Activated T-cell treated with anti-CD3 and anti-CD28 coated beads, Interleukin-2, amount 50 U/mL, for 4 hours (primary cell): ENCODE data around the gene SLC26A5. TPM values are rescaled to one million over a fixed set of nuclear protein-coding genes. Genes with fewer than 3 reads are reported as not detected.
"Not testable (repeated sequence)": the region's sequence is repeated elsewhere in the genome, so short reads cannot be mapped to it uniquely, and the experiment has no call there.

ENCODE experiments used
- ATAC-seq, 2 donors: fragments of 200-7000 bp; cut with Tn5 transposase; one replicate each; pipeline ENCODE4 v1.10.0; 2021
- DNase-seq: peaks from one replicate; pipeline ENCODE4 v3.0.0-alpha.2; 2020
- H3K27me3 Mint-ChIP-seq: one replicate; pipeline ENCODE4 v1.8.0; 2021; ENCODE audit warnings: low read depth, mixed read lengths
- H3K36me3 Mint-ChIP-seq: one replicate; pipeline ENCODE4 v1.8.0; 2022; ENCODE audit warnings: mixed read lengths; ENCODE audit not compliant: insufficient read depth
- H3K4me1 Mint-ChIP-seq: one replicate; pipeline ENCODE4 v1.8.0; 2021; ENCODE audit warnings: low read depth, mixed read lengths
- H3K4me3 Mint-ChIP-seq: one replicate; pipeline ENCODE4 v1.8.0; 2021; ENCODE audit warnings: mild to moderate bottlenecking, moderate library complexity, mixed read lengths
- H3K9me3 Mint-ChIP-seq: one replicate; pipeline ENCODE4 v1.8.0; 2021; ENCODE audit warnings: mixed read lengths
- total RNA-seq, 3 donors: library from RNA; stranded (reverse); gene quantifications; one replicate each; pipeline ENCODE4 v1.2.1, GENCODE V29; 2021

The SLC26A5 gene
- total RNA-seq, 3 donors from 2014 or later: not detected

DNA sequence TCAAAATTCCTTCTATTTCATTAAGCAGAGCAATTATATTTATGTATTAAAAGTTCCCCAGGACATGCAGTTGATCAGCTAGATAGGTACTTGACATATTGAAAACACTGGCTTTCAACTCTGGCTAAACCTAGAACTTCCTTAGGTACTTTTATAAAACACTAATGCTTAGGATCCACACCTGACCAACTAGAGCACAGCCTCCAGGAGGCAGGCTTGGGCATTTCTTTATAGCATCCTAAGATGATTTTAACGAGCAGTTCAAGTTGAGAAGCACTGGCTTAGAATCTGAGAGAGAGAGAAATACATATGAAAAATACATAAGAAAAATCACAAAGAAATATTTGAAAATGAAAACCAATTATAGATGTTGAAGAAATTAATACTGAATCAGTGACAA is 20.8 kb downstream of the SLC26A5 start:
- no peak for ATAC-seq
- H3K36me3 Mint-ChIP-seq: no peaks in the 10 kb centered on the region
- H3K9me3 Mint-ChIP-seq: no peaks in the 10 kb centered on the region
- no peak for DNase-seq
- peaks cover 12% of the 10 kb centered on the region for H3K27me3 Mint-ChIP-seq
- no peaks in the 10 kb centered on the region for H3K4me1 Mint-ChIP-seq
- no peak overlapping the region for H3K4me3 Mint-ChIP-seq

DNA sequence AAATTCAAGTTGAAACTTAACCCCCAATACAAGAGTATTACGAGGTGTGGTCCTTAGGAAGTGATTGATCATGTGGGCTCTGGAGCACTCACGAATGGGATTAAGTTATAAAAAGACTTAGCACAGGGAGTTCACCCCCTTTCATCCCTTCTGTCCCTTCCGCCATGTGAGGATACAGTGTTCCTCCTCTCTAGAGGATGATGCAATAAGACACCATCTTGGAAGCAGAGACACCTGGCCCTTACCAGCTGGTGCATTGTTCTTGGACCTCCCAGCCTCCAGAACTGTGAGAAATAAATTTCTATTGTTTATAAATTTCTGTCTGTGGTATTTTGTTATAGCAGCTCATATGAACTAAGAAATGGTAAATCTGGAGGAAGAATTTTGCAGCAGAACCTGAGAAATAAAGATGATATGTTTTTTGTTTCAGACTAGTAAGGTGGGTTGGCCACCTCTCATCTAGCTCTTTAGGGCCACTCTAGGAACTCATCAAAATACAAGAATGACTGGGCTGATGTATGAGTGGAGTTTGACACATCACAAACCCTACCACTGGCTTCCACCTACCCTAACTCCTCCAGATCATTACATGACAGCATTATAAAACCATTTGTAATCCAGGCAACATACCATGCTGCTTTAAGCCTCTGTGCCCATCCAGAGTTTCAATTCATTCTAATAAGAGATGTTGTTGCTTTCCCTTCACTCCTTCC is 22.4 kb downstream of the SLC26A5 start:
- ATAC-seq (no peak), DNase-seq (no peak)
- Mint-ChIP-seq H3K36me3 (no peaks in the 10 kb centered on the region), H3K9me3 (no peaks in the 10 kb centered on the region), H3K4me1 (no peaks in the 10 kb centered on the region), H3K4me3 (no peak overlapping the region), H3K27me3 (peaks cover 16% of the 10 kb centered on the region)

DNA sequence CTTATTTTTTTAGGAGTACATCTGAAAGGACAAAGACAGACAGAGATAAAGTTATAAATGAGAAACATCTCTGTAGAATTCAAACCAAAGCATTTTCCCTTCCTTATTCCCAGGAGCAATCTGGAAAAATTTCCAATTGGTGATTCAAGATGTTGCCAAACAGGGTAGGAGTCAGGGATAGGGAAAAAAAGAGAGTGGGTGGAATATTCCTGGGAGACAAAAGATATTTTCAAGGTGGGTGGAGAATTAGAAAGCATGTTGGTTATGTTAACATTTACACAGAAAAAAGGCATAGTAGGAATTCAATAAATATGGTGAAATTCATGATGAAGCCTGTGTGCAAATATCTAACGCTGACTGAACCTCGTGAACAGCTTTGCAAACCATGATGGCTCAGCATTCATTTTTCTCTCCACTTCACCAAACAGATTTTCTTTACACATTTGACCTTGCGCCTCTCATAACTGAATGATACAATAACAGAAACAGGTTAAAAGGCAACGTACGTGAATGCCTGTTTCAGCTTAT is 25.1 kb downstream of the SLC26A5 start:
- ATAC-seq (no peak), DNase-seq (no peak)
- Mint-ChIP-seq H3K27me3 (peaks cover 25% of the 10 kb centered on the region), H3K4me3 (no peak overlapping the region), H3K9me3 (no peaks in the 10 kb centered on the region), H3K36me3 (no peaks in the 10 kb centered on the region), H3K4me1 (no peaks in the 10 kb centered on the region)

DNA sequence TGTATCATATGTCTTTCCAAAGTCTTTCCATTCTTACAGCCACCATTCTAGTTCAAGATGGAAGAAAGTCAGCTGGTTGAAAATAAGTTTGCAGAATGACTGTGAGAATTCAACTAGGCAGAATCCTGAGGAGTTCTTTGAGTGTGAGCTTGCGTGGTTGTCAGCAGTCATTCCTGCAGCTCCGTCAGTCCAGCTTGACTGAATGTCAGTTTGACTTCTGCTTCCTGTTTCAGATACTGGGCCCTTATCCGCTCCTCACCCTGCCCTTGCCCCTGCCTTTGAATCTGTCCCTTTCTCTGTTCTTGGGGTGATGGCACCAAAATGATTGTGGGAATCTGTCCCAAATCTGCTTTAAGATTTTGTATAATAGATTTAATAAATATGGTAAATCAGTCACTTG is 27.8 kb downstream of the SLC26A5 start:
- Mint-ChIP-seq H3K4me1 (no peaks in the 10 kb centered on the region), H3K27me3 (peaks cover 35% of the 10 kb centered on the region), H3K9me3 (no peaks in the 10 kb centered on the region), H3K36me3 (no peaks in the 10 kb centered on the region), H3K4me3 (no peak overlapping the region)
- DNase-seq (no peak), ATAC-seq (no peak)

DNA sequence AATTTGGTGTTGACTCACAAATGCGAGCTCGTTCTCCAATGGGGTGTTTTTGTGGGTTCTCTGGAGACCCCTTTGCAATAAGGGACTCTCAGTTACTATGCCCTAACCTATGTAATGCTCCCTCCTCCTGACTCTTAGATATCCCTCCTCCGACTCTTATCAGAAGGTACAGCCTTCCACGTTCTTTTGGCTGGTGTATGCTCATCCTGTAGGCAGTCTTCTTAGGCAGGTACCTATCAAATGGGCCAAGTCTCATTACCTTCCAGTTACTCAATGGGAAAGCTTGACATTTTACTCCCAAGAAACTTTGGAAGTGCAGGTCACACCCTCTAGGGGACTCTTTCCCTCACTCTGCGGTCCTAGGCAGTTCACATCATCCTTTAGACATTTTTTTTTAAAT is 32.6 kb downstream of the SLC26A5 start:
- H3K4me1 Mint-ChIP-seq: no peaks in the 10 kb centered on the region
- peaks cover 32% of the 10 kb centered on the region for H3K27me3 Mint-ChIP-seq
- H3K4me3 Mint-ChIP-seq: no peak overlapping the region
- ATAC-seq: no peak
- DNase-seq: no peak
- no peaks in the 10 kb centered on the region for H3K36me3 Mint-ChIP-seq
- no peaks in the 10 kb centered on the region for H3K9me3 Mint-ChIP-seq

DNA sequence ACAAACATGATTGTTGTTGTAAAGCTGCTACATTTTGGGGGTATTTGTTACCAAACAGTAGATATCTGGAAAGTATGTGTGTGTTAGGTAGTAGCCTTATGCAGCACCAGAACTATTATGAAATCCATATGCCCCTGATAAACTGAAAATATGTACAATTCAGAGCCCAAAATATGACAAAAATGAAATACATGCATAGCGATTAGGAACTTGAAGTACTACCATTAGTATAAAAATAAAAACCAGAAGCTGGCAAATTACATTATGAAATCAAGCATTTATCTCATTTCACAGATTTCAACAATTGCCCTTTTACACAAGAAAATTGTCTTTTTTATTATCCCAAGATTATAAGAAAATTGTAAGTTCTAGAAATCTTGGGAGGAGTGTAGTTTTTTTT is 33.9 kb downstream of the SLC26A5 start:
- no peak for DNase-seq

DNA sequence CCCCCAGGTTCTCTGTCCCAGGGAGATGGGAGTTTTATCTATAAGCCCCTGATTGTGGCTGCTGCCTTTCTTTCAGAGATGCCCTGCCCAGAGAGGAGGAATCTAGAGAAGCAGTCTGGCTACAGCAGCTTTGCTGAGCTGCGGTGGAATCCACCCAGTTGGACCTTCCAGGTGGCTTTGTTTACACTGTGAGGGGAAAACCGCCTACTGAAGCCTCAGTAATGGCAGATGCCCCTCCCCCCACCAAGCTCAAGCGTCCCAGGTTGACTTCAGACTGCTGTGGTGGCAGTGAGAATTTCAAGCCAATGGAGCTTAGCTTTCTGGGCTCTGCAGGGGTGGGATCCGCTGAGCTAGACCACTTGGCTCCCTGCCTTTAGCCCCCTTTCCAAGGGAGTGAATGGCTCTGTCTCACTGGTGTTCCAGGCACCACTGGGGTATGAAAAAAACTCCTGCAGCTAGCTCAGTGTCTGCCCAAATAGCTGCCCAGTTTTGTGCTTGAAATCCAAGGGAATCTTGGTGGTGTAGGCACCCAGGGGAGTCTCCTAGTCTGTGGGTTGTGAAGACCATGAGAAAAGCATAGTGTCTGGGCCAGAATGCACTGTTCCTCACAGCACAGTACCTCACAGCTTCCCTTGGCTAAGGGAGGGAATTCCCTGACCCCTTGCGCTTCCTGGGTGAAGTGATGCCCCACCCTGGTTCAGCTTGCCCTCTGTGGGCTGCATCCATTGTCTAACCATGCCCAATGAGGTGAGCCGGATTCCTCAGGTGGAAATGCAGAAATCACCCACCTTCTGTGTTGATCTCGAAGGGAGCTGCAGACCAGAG is 40.0 kb downstream of the SLC26A5 start:
- not testable (repeated sequence) for DNase-seq, H3K4me3 Mint-ChIP-seq, ATAC-seq, H3K36me3 Mint-ChIP-seq, H3K9me3 Mint-ChIP-seq, H3K4me1 Mint-ChIP-seq
- peaks cover 17% of the 10 kb centered on the region for H3K27me3 Mint-ChIP-seq

More for the DNA sequence above, 33.9 kb downstream of the SLC26A5 start:
- no peak overlapping the region for H3K4me3 Mint-ChIP-seq
- ATAC-seq: no peak
- peaks cover 29% of the 10 kb centered on the region for H3K27me3 Mint-ChIP-seq
- no peaks in the 10 kb centered on the region for H3K9me3 Mint-ChIP-seq
- H3K4me1 Mint-ChIP-seq: no peaks in the 10 kb centered on the region
- H3K36me3 Mint-ChIP-seq: no peaks in the 10 kb centered on the region

DNA sequence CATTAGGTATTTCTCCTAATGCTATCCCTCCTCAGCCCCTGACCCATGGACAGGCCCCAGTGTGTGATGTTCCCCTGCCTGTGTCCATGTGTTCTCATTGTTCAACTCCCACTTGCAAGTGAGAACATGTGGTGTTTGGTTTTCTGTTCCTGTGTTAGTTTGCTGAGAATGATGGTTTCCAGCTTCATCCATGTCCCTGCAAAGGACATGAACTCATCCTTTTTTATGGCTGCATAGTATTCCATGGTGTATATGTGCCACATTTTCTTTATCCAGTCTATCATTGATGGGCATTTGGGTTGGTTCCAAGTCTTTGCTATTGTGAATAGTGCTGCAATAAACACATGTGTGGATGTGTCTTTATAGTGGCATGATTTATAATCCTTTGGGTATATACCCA is 46.3 kb downstream of the SLC26A5 start:
- not testable (repeated sequence) for DNase-seq, H3K4me1 Mint-ChIP-seq, ATAC-seq, H3K9me3 Mint-ChIP-seq, H3K36me3 Mint-ChIP-seq, H3K4me3 Mint-ChIP-seq
- H3K27me3 Mint-ChIP-seq: peaks cover 11% of the 10 kb centered on the region

DNA sequence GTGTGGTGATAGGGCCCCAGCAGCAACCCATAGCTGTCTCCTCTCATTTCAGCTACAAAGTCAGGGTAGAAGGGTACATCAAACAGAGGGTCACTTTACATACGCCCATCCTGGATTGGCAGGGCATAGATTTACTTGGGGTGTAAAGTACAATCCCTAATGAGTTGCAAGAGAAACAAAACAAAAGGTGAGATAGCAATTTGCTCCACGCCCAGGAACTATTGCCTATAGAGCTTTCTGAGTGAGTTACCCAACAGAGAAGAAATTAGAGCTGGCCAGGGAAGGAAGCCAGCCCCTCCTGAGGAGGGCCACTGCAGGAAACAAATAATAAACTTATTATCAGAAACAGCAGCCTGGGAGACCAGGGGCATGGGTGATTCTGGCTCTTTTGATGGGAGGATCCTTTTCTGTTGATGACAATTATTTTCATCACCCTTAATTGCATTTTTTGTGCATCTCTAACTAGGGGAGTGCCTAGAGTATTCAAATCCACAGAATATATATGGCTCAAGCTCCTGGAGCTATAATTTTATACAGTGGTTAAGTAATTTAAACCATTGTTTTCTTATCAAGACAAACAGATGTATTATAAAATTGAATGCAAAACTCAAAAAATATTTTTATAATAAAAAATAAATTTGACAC is 47.4 kb downstream of the SLC26A5 start:
- no peaks in the 10 kb centered on the region for H3K36me3 Mint-ChIP-seq
- DNase-seq: no peak
- ATAC-seq: no peak
- H3K4me3 Mint-ChIP-seq: no peak overlapping the region
- H3K9me3 Mint-ChIP-seq: no peaks in the 10 kb centered on the region
- H3K4me1 Mint-ChIP-seq: no peaks in the 10 kb centered on the region
- peaks cover 11% of the 10 kb centered on the region for H3K27me3 Mint-ChIP-seq

DNA sequence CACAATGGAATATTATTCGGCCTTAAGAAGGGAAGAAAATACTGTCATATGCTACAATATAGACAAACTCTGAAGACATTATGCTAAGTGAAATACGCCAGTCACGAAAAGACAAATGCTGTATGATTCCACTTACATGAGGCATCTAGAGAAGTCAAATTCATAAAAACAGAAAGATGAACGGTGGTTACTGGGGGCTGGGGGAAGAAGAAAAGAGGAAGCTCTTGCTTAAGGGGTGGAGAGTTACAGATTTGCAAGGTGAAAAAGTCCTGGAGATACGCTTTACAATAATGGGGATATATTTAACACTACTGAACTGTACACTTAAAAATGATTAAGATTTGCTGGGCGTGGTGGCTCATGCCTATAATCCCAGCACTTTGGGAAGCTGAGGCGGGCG is 49.5 kb downstream of the SLC26A5 start:
- DNase-seq (no peak), ATAC-seq (no peak)
- Mint-ChIP-seq H3K27me3 (peaks cover 6% of the 10 kb centered on the region), H3K4me3 (no peak overlapping the region), H3K4me1 (no peaks in the 10 kb centered on the region), H3K36me3 (no peaks in the 10 kb centered on the region), H3K9me3 (no peaks in the 10 kb centered on the region)

DNA sequence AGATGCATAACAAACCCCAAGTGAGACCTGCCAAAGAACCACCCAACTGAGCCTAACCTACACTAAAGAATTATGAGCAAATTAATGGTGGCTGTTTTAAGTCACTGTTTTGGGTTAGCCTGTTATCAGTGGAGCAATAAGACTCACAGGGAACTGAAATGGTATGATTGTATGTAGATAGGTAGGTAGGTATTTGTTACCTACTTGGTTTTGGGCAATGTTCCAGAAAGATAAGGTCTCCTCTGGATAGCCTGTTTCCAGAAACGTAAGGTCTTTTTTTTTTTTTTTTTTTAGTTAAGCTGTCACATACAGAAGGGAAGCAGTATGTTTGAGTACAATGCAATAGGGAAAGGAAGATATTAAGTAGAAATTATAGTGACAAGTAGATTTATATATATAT is 50.9 kb downstream of the SLC26A5 start:
- H3K27me3 Mint-ChIP-seq: peaks cover 2% of the 10 kb centered on the region
- H3K4me1 Mint-ChIP-seq: no peaks in the 10 kb centered on the region

DNA sequence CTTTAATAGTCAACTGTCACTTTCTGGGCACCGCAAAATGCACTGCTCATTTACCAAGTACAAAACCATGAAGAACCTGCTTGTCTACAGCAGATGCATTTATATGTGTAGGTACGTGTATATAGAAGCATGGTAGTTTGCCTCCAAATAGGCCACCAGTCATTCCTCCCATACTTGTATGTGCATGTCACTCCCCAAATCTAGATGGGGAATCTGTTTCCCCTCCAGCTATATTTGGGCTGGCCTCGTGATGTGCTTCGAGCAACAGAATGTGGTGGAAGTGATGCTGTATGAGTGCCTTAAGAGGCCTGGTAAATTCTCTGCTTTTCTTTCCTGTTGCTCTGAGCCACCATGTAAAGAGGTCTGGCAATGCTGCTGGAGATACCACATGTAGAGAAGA is 51.4 kb downstream of the SLC26A5 start:
- Mint-ChIP-seq H3K4me1 (no peaks in the 10 kb centered on the region), H3K36me3 (no peaks in the 10 kb centered on the region), H3K27me3 (peaks cover 2% of the 10 kb centered on the region), H3K4me3 (no peak overlapping the region), H3K9me3 (no peaks in the 10 kb centered on the region)
- DNase-seq: no peak
- no peak for ATAC-seq

More for the DNA sequence above, 50.9 kb downstream of the SLC26A5 start:
- H3K36me3 Mint-ChIP-seq: no peaks in the 10 kb centered on the region
- DNase-seq (no peak), ATAC-seq (no peak)
- no peak overlapping the region for H3K4me3 Mint-ChIP-seq
- no peaks in the 10 kb centered on the region for H3K9me3 Mint-ChIP-seq

DNA sequence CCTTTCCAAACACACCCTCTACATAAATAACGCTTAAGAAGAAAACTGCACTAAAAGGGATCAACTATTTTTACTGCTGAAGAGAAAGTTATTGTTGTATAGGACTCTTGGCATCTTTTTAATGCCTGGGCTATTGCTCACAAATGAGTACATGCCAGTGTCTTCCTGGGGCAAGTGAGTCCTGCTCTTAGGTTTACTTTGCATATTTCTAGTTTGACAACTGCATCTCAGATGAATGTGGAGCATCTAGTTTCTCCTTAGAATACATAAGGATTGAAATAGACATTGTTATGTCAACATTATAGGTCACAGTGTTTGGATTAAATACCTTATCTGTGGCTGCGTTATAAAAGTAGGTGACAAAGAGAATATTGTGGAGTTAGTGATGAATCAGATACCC is 54.0 kb downstream of the SLC26A5 start:
- peaks cover 2% of the 10 kb centered on the region for H3K27me3 Mint-ChIP-seq
- no peaks in the 10 kb centered on the region for H3K36me3 Mint-ChIP-seq
- no peak for ATAC-seq
- DNase-seq: no peak
- no peaks in the 10 kb centered on the region for H3K9me3 Mint-ChIP-seq
- no peak overlapping the region for H3K4me3 Mint-ChIP-seq
- no peaks in the 10 kb centered on the region for H3K4me1 Mint-ChIP-seq

DNA sequence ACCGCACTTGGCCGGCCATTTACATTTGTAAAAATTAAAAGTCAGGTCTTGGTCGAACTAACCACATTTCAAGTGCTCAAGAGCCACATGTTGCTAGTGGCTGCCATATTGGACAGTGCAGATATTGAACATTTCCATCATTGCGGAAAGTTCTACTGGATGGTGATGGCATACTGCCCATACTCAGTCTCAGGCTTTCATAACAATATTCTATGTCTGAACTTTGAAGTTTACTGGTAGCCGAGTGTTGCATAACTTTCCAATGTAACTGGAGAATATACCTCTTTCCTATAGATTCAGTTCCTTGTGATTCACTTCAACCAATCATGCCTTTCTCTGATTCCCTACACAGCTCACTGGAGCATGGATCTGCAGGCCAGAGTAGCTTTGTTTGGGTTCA is 54.9 kb downstream of the SLC26A5 start:
- no peaks in the 10 kb centered on the region for H3K36me3 Mint-ChIP-seq
- no peak overlapping the region for H3K4me3 Mint-ChIP-seq
- no peaks in the 10 kb centered on the region for H3K9me3 Mint-ChIP-seq
- no peak for DNase-seq
- H3K4me1 Mint-ChIP-seq: no peaks in the 10 kb centered on the region
- no peak for ATAC-seq
- H3K27me3 Mint-ChIP-seq: peaks cover 2% of the 10 kb centered on the region
